Spleen (tissue), 11 donors: ENCODE measurements around the gene SPECC1. TPM values are rescaled to one million over a fixed set of nuclear protein-coding genes. Genes with fewer than 3 reads are reported as not detected.

Experiments used
- DNase-seq: peaks from one replicate; pipeline ENCODE4 v3.0.0-alpha.2; 2020
- H3K27ac ChIP-seq, 8 donors: fragments of 200-600 bp; sonication (generic) in 7 of 8; 1 replicate in 4 of 8; 2 replicates in 4 of 8; pipeline versions ENCODE4 v1.5.0 to v1.8.0; 2016 to 2021; ENCODE audit warnings: inconsistent platforms in 4 of 8, mild to moderate bottlenecking in 4 of 8, moderate library complexity in 1 of 8
- H3K27me3 ChIP-seq, 7 donors: fragments of 200-600 bp; sonication (generic) in 6 of 7; replicated peaks in 1 of 7; 1 replicate in 4 of 7; 2 replicates in 3 of 7; pipeline versions ENCODE4 v1.5.0 to v1.8.0; 2016 to 2021; ENCODE audit warnings: inconsistent platforms in 3 of 7, mild to moderate bottlenecking in 1 of 7
- H3K36me3 ChIP-seq, 6 donors: fragments of 200-600 bp; sonication (generic) in 5 of 6; 1 replicate in 4 of 6; 2 replicates in 2 of 6; pipeline versions ENCODE4 v1.5.0 to v1.8.0; 2016 to 2021; ENCODE audit warnings: inconsistent platforms in 2 of 6
- H3K4me1 ChIP-seq, 6 donors: fragments of 200-600 bp; sonication (generic) in 5 of 6; 1 replicate in 3 of 6; 2 replicates in 3 of 6; pipeline versions ENCODE4 v1.5.0 to v1.8.0; 2016 to 2021; ENCODE audit warnings: inconsistent platforms in 3 of 6
- H3K4me3 ChIP-seq, 8 donors: fragments of 200-600 bp; sonication (generic) in 7 of 8; 1 replicate in 4 of 8; 2 replicates in 4 of 8; pipeline versions ENCODE4 v1.5.0 to v1.8.0; 2016 to 2021; ENCODE audit warnings: inconsistent platforms in 4 of 8, mild to moderate bottlenecking in 4 of 8, moderate library complexity in 2 of 8
- H3K9me3 ChIP-seq, 8 donors: fragments of 200-600 bp; sonication (generic) in 7 of 8; 1 replicate in 4 of 8; 2 replicates in 4 of 8; pipeline versions ENCODE4 v1.5.0 to v1.8.0; 2016 to 2021; ENCODE audit warnings: inconsistent platforms in 4 of 8
- POLR2A ChIP-seq, 3 donors: fragments of 450-650 bp; IDR thresholded peaks; one replicate each; pipeline ENCODE4 v1.5.1; 2017; ENCODE audit warnings: antibody characterized with exemption in 3 of 3, mild to moderate bottlenecking in 1 of 3
- POLR2AphosphoS5 ChIP-seq, 3 donors: sonication (generic); formaldehyde crosslinking; IDR thresholded peaks; one replicate each; pipeline ENCODE4 v1.5.1; 2017; ENCODE audit warnings: antibody characterized with exemption in 3 of 3
- WGBS, 5 donors: extraction: QIAGEN DNeasy Blood & Tissue Kit in 3 of 5; methylation state at CpG; one replicate each; pipeline versions ENCODE4 v1.1.5 to v1.1.7; 2013 to 2018; 5-methylcytosine and 5-hydroxymethylcytosine counted together
- intact Hi-C: fragments of 100-400 bp; cut with DNase I; formaldehyde crosslinking; loops from one replicate; pipeline ENCODE4 v1.15.0; 2023; ENCODE audit warnings: low total_unique reads
- polyA plus RNA-seq, 3 donors: library from polyadenylated mRNA; stranded (reverse); fragments of 200-250 nt; gene quantifications; one replicate each; pipeline ENCODE4 v1.2.1, GENCODE V29; 2013
- total RNA-seq, 7 donors: library from RNA; depleted of rRNA in 3 of 7; stranded (reverse); fragments of >200 nt in 3 of 7; fragmentation: NEBNext Ultra II Directional in 4 of 7; extraction: Animal tissue kit (Norgen Biotek cat#: 25700) in 4 of 7; gene quantifications; one replicate each; pipeline versions ENCODE4 v1.1.0 to v1.2.1, GENCODE V29; 2016 to 2021
- TF ChIP-seq, protein P1 (sequence below), 11 experiments: fragments of 200-600 bp in 7 of 11; fragments of 450-650 bp in 4 of 11; sonication (generic) in 4 of 11; IDR thresholded peaks in 8 of 11; conservative IDR thresholded peaks in 3 of 11; 1 replicate in 7 of 11; 2 replicates in 4 of 11; pipeline versions ENCODE4 v1.4.0 to v1.8.0; 2016 to 2021; ENCODE audit warnings: antibody characterized with exemption in 11 of 11, inconsistent platforms in 4 of 11, mild to moderate bottlenecking in 1 of 11
- donor health status: healthy with polysubstance abuse.
- donor health status: DM: no; HTN: no; CAD: no; lungs with moderate emphysema.
- donor health status: DM: no; HTN: no; CAD: no.
- donor health status: Bipolar disorder and iron deficiency.
- donor health status: healthy.
- donor health status: DM: no; HTN: no; CAD: no.
- donor health status: DM: yes; HTN: yes; CAD: no.

Gene SPECC1
- total and polyA plus RNA-seq, 10 donors = 7.4 to 129 (median 84.8) TPM

GRCh38 chr17:20114466-20114865 is 105.3 kb downstream of the SPECC1 start:
- TF ChIP-seq POLR2A (IDR thresholded peaks at IDR 0.05) (no peak), POLR2AphosphoS5 (IDR thresholded peaks at IDR 0.05) (no peak)
- TF ChIP-seq, protein P1, sequence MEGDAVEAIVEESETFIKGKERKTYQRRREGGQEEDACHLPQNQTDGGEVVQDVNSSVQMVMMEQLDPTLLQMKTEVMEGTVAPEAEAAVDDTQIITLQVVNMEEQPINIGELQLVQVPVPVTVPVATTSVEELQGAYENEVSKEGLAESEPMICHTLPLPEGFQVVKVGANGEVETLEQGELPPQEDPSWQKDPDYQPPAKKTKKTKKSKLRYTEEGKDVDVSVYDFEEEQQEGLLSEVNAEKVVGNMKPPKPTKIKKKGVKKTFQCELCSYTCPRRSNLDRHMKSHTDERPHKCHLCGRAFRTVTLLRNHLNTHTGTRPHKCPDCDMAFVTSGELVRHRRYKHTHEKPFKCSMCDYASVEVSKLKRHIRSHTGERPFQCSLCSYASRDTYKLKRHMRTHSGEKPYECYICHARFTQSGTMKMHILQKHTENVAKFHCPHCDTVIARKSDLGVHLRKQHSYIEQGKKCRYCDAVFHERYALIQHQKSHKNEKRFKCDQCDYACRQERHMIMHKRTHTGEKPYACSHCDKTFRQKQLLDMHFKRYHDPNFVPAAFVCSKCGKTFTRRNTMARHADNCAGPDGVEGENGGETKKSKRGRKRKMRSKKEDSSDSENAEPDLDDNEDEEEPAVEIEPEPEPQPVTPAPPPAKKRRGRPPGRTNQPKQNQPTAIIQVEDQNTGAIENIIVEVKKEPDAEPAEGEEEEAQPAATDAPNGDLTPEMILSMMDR (IDR thresholded peaks at IDR 0.05 in 8 of 11, conservative IDR thresholded peaks at IDR 0.05 in 3 of 11) = no peak
- H3K27me3 ChIP-seq = no peaks in the 10 kb centered on the region
- peaks cover 0 to 7% (median 0%) of the 10 kb centered on the region in 6 donors for H3K4me1 ChIP-seq
- H3K4me3 ChIP-seq = no peak overlapping the region
- H3K36me3 ChIP-seq = peaks cover 0 to 6% (median 0%) of the 10 kb centered on the region in 6 donors
- no peaks in the 10 kb centered on the region for H3K9me3 ChIP-seq
- intact Hi-C loops = no loop called here
- 91 to 96% (median 92%) methylated on average over 2 of the region's 2 CpGs for WGBS, 5 donors
- DNase-seq = no peak
- H3K27ac ChIP-seq = no peak overlapping the region

DNA sequence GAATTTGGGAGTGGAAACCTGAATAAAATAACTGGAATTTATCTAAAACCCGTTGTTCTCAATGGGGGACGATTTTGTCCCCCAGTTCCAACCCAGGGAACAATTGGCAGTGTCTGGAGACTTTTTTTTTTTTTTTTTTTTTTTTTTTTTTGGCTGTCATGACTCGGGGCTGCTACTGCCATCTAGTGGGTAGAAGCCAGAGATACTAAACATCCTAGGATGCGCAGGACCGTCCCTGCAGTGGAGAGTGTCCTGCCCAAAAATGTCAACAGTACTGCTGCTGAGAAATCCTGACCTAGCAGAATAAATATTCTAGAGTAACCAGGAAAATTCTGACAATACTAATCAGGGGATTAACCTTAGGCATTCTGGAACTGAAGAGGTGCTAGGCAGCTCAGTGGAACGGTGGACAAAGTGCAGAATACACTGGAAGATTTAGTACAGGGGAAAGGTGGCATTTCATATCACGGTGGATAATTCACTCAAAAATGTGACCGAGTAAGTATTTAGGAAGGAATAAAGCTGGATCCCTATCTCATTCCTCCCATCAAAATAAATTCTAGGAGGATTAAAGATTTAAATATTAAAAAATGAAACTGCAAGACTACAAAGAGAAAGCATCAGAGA is 107.6 kb downstream of the SPECC1 start:
- Histone ChIP-seq H3K9me3 (no peaks in the 10 kb centered on the region), H3K36me3 (no peaks in the 10 kb centered on the region), H3K4me3 (no peak overlapping the region), H3K4me1 (peaks cover 0 to 16% (median 4%) of the 10 kb centered on the region in 6 donors), H3K27ac (no peak overlapping the region), H3K27me3 (no peaks in the 10 kb centered on the region)
- 22 to 31% (median 30%) methylated on average over 8 of the region's 8 CpGs for WGBS, 5 donors
- TF ChIP-seq, protein P1 (IDR thresholded peaks at IDR 0.05 in 8 of 11, conservative IDR thresholded peaks at IDR 0.05 in 3 of 11) = peak; percentile 8 to 82 (median 62)
- no peak for TF ChIP-seq POLR2A (IDR thresholded peaks at IDR 0.05)
- no peak for DNase-seq
- intact Hi-C loops = loop anchor here (5.0 kb wide), 1 partner anchor 124 kb away; no protein-coding TSS in a partner anchor

- no peak overlapping the region for H3K27ac ChIP-seq
- no peaks in the 10 kb centered on the region for H3K27me3 ChIP-seq
- TF ChIP-seq POLR2A (IDR thresholded peaks at IDR 0.05) = no peak
- TF ChIP-seq, protein P1 (IDR thresholded peaks at IDR 0.05 in 8 of 11, conservative IDR thresholded peaks at IDR 0.05 in 3 of 11) = no peak
- no peak for TF ChIP-seq POLR2AphosphoS5 (IDR thresholded peaks at IDR 0.05)
- H3K9me3 ChIP-seq = no peaks in the 10 kb centered on the region
- no peaks in the 10 kb centered on the region for H3K36me3 ChIP-seq
- intact Hi-C loops = loop anchor here (5.0 kb wide), 1 partner anchor 126 kb away; no protein-coding TSS in a partner anchor
- H3K4me3 ChIP-seq = no peak overlapping the region
- 95 to 100% (median 98%) methylated on average over 1 of the region's 1 CpG for WGBS, 5 donors
- H3K4me1 ChIP-seq = peaks cover 0 to 27% (median 10%) of the 10 kb centered on the region in 6 donors
- no peak for DNase-seq
These were observed 109.1 kb downstream of the SPECC1 start for GRCh38 chr17:20118280-20118679.

GRCh38 chr17:20120836-20121235 is 111.7 kb downstream of the SPECC1 start:
- no peak for DNase-seq
- TF ChIP-seq, protein P1 (IDR thresholded peaks at IDR 0.05 in 8 of 11, conservative IDR thresholded peaks at IDR 0.05 in 3 of 11) = no peak
- no peak for TF ChIP-seq POLR2AphosphoS5 (IDR thresholded peaks at IDR 0.05)
- no peak for TF ChIP-seq POLR2A (IDR thresholded peaks at IDR 0.05)
- peaks cover 0 to 27% (median 10%) of the 10 kb centered on the region in 6 donors for H3K4me1 ChIP-seq
- intact Hi-C loops = loop anchor here (5.0 kb wide), 2 partner anchors 106 to 196 kb away; no protein-coding TSS in a partner anchor
- H3K27ac ChIP-seq = no peak overlapping the region
- H3K9me3 ChIP-seq = no peaks in the 10 kb centered on the region
- H3K36me3 ChIP-seq = no peaks in the 10 kb centered on the region
- no peak overlapping the region for H3K4me3 ChIP-seq
- WGBS, 5 donors = 64 to 74% (median 66%) methylated on average over 3 of the region's 3 CpGs
- H3K27me3 ChIP-seq = no peaks in the 10 kb centered on the region
